Endodermal cell (in vitro differentiated cells): ENCODE measurements around the gene REC8. TPM values are rescaled to one million over a fixed set of nuclear protein-coding genes. Genes with fewer than 3 reads are reported as not detected.
"Not testable (repeated sequence)": the region's sequence is repeated elsewhere in the genome, so short reads cannot be mapped to it uniquely, and the experiment has no call there.

Experiments
- DNase-seq: peaks from one replicate; pipeline ENCODE4 v3.0.0-alpha.2; 2017
- H3K27ac ChIP-seq: 2 replicates; pipeline ENCODE4 v1.5.1; 2013; ENCODE audit warnings: mild to moderate bottlenecking, low read depth, low read length, moderate library complexity
- H3K27me3 ChIP-seq: 2 replicates; pipeline ENCODE4 v1.6.1; 2013; ENCODE audit warnings: mild to moderate bottlenecking, low read length, moderate library complexity; ENCODE audit not compliant: insufficient read depth, control insufficient read depth, poor library complexity, severe bottlenecking
- H3K36me3 ChIP-seq: 2 replicates; pipeline ENCODE4 v1.7.0; 2013; ENCODE audit warnings: mild to moderate bottlenecking, low read length, moderate library complexity; ENCODE audit not compliant: control insufficient read depth, insufficient read depth
- H3K4me1 ChIP-seq: one replicate; pipeline ENCODE4 v1.7.0; 2013; ENCODE audit warnings: low read length; ENCODE audit not compliant: control insufficient read depth, insufficient read depth
- H3K4me3 ChIP-seq: 2 replicates; pipeline ENCODE4 v1.5.1; 2013; ENCODE audit warnings: mild to moderate bottlenecking, low read length, moderate library complexity
- H3K9ac ChIP-seq: 2 replicates; pipeline ENCODE4 v1.6.1; 2013; ENCODE audit warnings: mild to moderate bottlenecking, low read length, moderate library complexity; ENCODE audit not compliant: poor library complexity, severe bottlenecking; ENCODE audit errors: extremely low read depth
- H3K9me3 ChIP-seq: 2 replicates; pipeline ENCODE4 v1.6.1; 2013; ENCODE audit warnings: mild to moderate bottlenecking, low read length, moderate library complexity; ENCODE audit not compliant: control insufficient read depth
- H3K27ac Mint-ChIP-seq: 2 replicates; pipeline ENCODE4 v1.8.0; 2020; ENCODE audit warnings: mixed read lengths
- H3K27me3 Mint-ChIP-seq: 2 replicates; pipeline ENCODE4 v1.8.0; 2021; ENCODE audit warnings: mild to moderate bottlenecking, mixed read lengths; ENCODE audit not compliant: insufficient read depth
- H3K36me3 Mint-ChIP-seq: 2 replicates; pipeline ENCODE4 v1.8.0; 2020; ENCODE audit warnings: low read depth, mixed read lengths
- H3K4me1 Mint-ChIP-seq: 2 replicates; pipeline ENCODE4 v1.8.0; 2020; ENCODE audit warnings: mixed read lengths
- H3K4me3 Mint-ChIP-seq: 2 replicates; pipeline ENCODE4 v1.8.0; 2020; ENCODE audit warnings: mild to moderate bottlenecking, moderate library complexity, mixed read lengths
- H3K9me3 Mint-ChIP-seq: 2 replicates; pipeline ENCODE4 v1.8.0; 2020; ENCODE audit warnings: mild to moderate bottlenecking, mixed read lengths
- CTCF ChIP-seq: fragments of 200-600 bp; sonication (generic); conservative IDR thresholded peaks from 2 replicates; pipeline ENCODE4 v1.5.0; 2021; ENCODE audit warnings: antibody characterized with exemption, mild to moderate bottlenecking
- WGBS, 2 experiments: methylation state at CpG; one replicate each; pipeline versions ENCODE4 v1.1.5 to v1.1.7; 2013; ENCODE audit warnings: missing lambda C conversion rate in 2 of 2, mixed read lengths in 1 of 2; ENCODE audit not compliant: insufficient coverage in 1 of 2, insufficient read length in 1 of 2; 5-methylcytosine and 5-hydroxymethylcytosine counted together
- total RNA-seq, 2 donors: library from RNA; stranded (reverse); fragmentation: NEBNext Ultra II Directional in 1 of 2; extraction: Animal tissue kit (Norgen Biotek cat#: 25700) in 1 of 2; gene quantifications; 2 replicates in 1 of 2; 3 replicates in 1 of 2; pipeline ENCODE4 v1.2.1, GENCODE V29; 2021

REC8 gene
- total RNA-seq, 2 donors from 2014 or later, result 60.3 to 98.3 TPM

GRCh38 chr14:24219080-24219479, 47.2 kb downstream of the REC8 start:
- Mint-ChIP-seq H3K27ac (no peak overlapping the region), H3K9me3 (no peaks in the 10 kb centered on the region), H3K4me1 (peaks cover 10% of the 10 kb centered on the region), H3K36me3 (peaks cover 9% of the 10 kb centered on the region), H3K4me3 (no peak overlapping the region), H3K27me3 (no peaks in the 10 kb centered on the region)
- H3K4me1 ChIP-seq, result no peaks in the 10 kb centered on the region
- H3K36me3 ChIP-seq, result peaks cover 15% of the 10 kb centered on the region
- H3K9me3 ChIP-seq, result no peaks in the 10 kb centered on the region
- no peak overlapping the region for H3K27ac ChIP-seq
- no peak for DNase-seq
- 92% methylated on average over 3 of the region's 4 CpGs; no CpG with 5 or more reads in 1 of the 2 experiments for WGBS, 2 experiments
- no peak overlapping the region for H3K9ac ChIP-seq
- H3K27me3 ChIP-seq, result no peaks in the 10 kb centered on the region
- no peak overlapping the region for H3K4me3 ChIP-seq
- TF ChIP-seq CTCF, result no peak

GRCh38 chr14:24219521-24219920, 47.6 kb downstream of the REC8 start:
- Mint-ChIP-seq H3K27ac (no peak overlapping the region), H3K4me1 (peaks cover 6% of the 10 kb centered on the region), H3K4me3 (no peak overlapping the region), H3K9me3 (no peaks in the 10 kb centered on the region), H3K36me3 (peaks cover 11% of the 10 kb centered on the region), H3K27me3 (no peaks in the 10 kb centered on the region)
- no peak for DNase-seq
- 62% methylated on average over 3 of the region's 3 CpGs; no CpG with 5 or more reads in 1 of the 2 experiments for WGBS, 2 experiments
- Histone ChIP-seq H3K27ac (no peak overlapping the region), H3K9ac (no peak overlapping the region), H3K4me1 (no peaks in the 10 kb centered on the region), H3K36me3 (peaks cover 18% of the 10 kb centered on the region), H3K9me3 (no peaks in the 10 kb centered on the region), H3K27me3 (no peaks in the 10 kb centered on the region), H3K4me3 (no peak overlapping the region)
- TF ChIP-seq CTCF, result no peak

- H3K27me3 Mint-ChIP-seq, H3K27me3 ChIP-seq, H3K9me3 ChIP-seq, H3K4me1 ChIP-seq, H3K27ac Mint-ChIP-seq, H3K9ac ChIP-seq, H3K4me3 ChIP-seq, DNase-seq, H3K4me3 Mint-ChIP-seq, H3K9me3 Mint-ChIP-seq, H3K27ac ChIP-seq, H3K4me1 Mint-ChIP-seq: not testable (repeated sequence)
- WGBS, 2 experiments, result 96% methylated on average over 4 of the region's 4 CpGs; no CpG with 5 or more reads in 1 of the 2 experiments
- H3K36me3 ChIP-seq, result peaks cover 26% of the 10 kb centered on the region
- H3K36me3 Mint-ChIP-seq, result peaks cover 20% of the 10 kb centered on the region
Measured at GRCh38 chr14:24222987-24223386, 51.1 kb downstream of the REC8 start.

GRCh38 chr14:24224618-24225071, 52.8 kb downstream of the REC8 start:
- no peaks in the 10 kb centered on the region for H3K9me3 Mint-ChIP-seq
- H3K4me1 Mint-ChIP-seq, result no peaks in the 10 kb centered on the region
- no peak overlapping the region for H3K4me3 ChIP-seq
- H3K9ac ChIP-seq, result no peak overlapping the region
- no peaks in the 10 kb centered on the region for H3K27me3 ChIP-seq
- no peaks in the 10 kb centered on the region for H3K9me3 ChIP-seq
- peaks cover 26% of the 10 kb centered on the region for H3K36me3 Mint-ChIP-seq
- H3K4me1 ChIP-seq, result no peaks in the 10 kb centered on the region
- H3K27me3 Mint-ChIP-seq, result no peaks in the 10 kb centered on the region
- DNase-seq, result no peak
- H3K4me3 Mint-ChIP-seq, result no peak overlapping the region
- no peak overlapping the region for H3K27ac Mint-ChIP-seq
- peaks cover 31% of the 10 kb centered on the region for H3K36me3 ChIP-seq
- H3K27ac ChIP-seq, result no peak overlapping the region
- TF ChIP-seq CTCF, result no peak
- WGBS, 2 experiments, result 91 to 96% methylated on average over 7 of the region's 7 CpGs
